Measurements from ENCODE around the gene DEFB131B.
"Not testable (repeated sequence)": the region's sequence is repeated elsewhere in the genome, so short reads cannot be mapped to it uniquely, and the experiment has no call there.

- not testable (repeated sequence) for TF ChIP-seq POLR2A (IDR thresholded peaks at IDR 0.05)
- TF ChIP-seq, protein P1, sequence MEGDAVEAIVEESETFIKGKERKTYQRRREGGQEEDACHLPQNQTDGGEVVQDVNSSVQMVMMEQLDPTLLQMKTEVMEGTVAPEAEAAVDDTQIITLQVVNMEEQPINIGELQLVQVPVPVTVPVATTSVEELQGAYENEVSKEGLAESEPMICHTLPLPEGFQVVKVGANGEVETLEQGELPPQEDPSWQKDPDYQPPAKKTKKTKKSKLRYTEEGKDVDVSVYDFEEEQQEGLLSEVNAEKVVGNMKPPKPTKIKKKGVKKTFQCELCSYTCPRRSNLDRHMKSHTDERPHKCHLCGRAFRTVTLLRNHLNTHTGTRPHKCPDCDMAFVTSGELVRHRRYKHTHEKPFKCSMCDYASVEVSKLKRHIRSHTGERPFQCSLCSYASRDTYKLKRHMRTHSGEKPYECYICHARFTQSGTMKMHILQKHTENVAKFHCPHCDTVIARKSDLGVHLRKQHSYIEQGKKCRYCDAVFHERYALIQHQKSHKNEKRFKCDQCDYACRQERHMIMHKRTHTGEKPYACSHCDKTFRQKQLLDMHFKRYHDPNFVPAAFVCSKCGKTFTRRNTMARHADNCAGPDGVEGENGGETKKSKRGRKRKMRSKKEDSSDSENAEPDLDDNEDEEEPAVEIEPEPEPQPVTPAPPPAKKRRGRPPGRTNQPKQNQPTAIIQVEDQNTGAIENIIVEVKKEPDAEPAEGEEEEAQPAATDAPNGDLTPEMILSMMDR (IDR thresholded peaks at IDR 0.05), result not testable (repeated sequence)
Observed at GRCh38 chr11:71855880-71856279, 22.4 kb upstream of the DEFB131B start.
